GM23338 (cell line): ENCODE measurements around the gene HOXB4. TPM values are rescaled to one million over a fixed set of nuclear protein-coding genes. Genes with fewer than 3 reads are reported as not detected.
A peak's percentile ranks its signal among the peaks of the same experiment; 100 is the strongest.

Source experiments
- ATAC-seq: fragments of 200-7000 bp; cut with Tn5 transposase; 3 replicates; pipeline ENCODE4 v1.9.1; 2020
- DNase-seq: peaks from one replicate; pipeline ENCODE4 v3.0.0-alpha.2; 2015; ENCODE audit warnings: low spot score
- H2AFZ ChIP-seq: fragments of 200-600 bp; sonication (generic); 2 replicates; pipeline ENCODE4 v1.8.0; 2016; ENCODE audit warnings: antibody characterized with exemption, mild to moderate bottlenecking, moderate library complexity
- H3F3A ChIP-seq: fragments of 200-600 bp; sonication (generic); replicated peaks from 2 replicates; pipeline ENCODE4 v1.8.0; 2017; ENCODE audit warnings: antibody characterized with exemption, mixed run types, low read depth
- H3K27ac ChIP-seq: fragments of 200-600 bp; sonication (generic); 2 replicates; pipeline ENCODE4 v1.6.1; 2016; ENCODE audit warnings: low read depth
- H3K27me3 ChIP-seq: fragments of 200-600 bp; sonication (generic); 2 replicates; pipeline ENCODE4 v1.8.0; 2016; ENCODE audit warnings: mild to moderate bottlenecking, mixed run types, moderate library complexity; ENCODE audit not compliant: insufficient read depth
- H3K36me3 ChIP-seq: fragments of 200-600 bp; sonication (generic); 2 replicates; pipeline ENCODE4 v1.8.0; 2016; ENCODE audit warnings: mild to moderate bottlenecking; ENCODE audit not compliant: insufficient read depth
- H3K4me1 ChIP-seq: fragments of 200-600 bp; sonication (generic); 2 replicates; pipeline ENCODE4 v1.8.0; 2016; ENCODE audit warnings: mild to moderate bottlenecking, moderate library complexity; ENCODE audit not compliant: insufficient read depth
- H3K4me2 ChIP-seq: fragments of 200-600 bp; sonication (generic); 2 replicates; pipeline ENCODE4 v1.7.1; 2017; ENCODE audit warnings: mixed run types
- H3K4me3 ChIP-seq: fragments of 200-600 bp; sonication (generic); 2 replicates; pipeline ENCODE4 v1.6.1; 2016; ENCODE audit warnings: mixed run types
- H3K79me2 ChIP-seq: fragments of 200-600 bp; sonication (generic); replicated peaks from 2 replicates; pipeline ENCODE4 v1.8.0; 2017; ENCODE audit warnings: mild to moderate bottlenecking; ENCODE audit not compliant: insufficient read depth
- H3K9me2 ChIP-seq: fragments of 200-600 bp; sonication (generic); 2 replicates; pipeline ENCODE4 v1.8.0; 2017; ENCODE audit not compliant: insufficient read depth
- H4K20me1 ChIP-seq: fragments of 200-600 bp; sonication (generic); replicated peaks from 2 replicates; pipeline ENCODE4 v1.8.0; 2017; ENCODE audit warnings: mild to moderate bottlenecking; ENCODE audit not compliant: insufficient read depth
- H3K27ac Mint-ChIP-seq: 2 replicates; pipeline ENCODE4 v1.8.0; 2020; ENCODE audit warnings: inconsistent platforms, mild to moderate bottlenecking, moderate library complexity, mixed read lengths
- H3K27me3 Mint-ChIP-seq: 3 replicates; pipeline ENCODE4 v1.8.0; 2022; ENCODE audit warnings: low read depth, mild to moderate bottlenecking, moderate library complexity, mixed read lengths, inconsistent platforms; ENCODE audit not compliant: insufficient read depth, poor library complexity
- H3K36me3 Mint-ChIP-seq: 3 replicates; pipeline ENCODE4 v1.8.0; 2021; ENCODE audit warnings: low read depth, mild to moderate bottlenecking, inconsistent platforms, moderate library complexity, mixed read lengths
- H3K4me1 Mint-ChIP-seq: 3 replicates; pipeline ENCODE4 v1.8.0; 2020; ENCODE audit warnings: mild to moderate bottlenecking, inconsistent platforms, mixed read lengths
- H3K4me3 Mint-ChIP-seq: 3 replicates; pipeline ENCODE4 v1.8.0; 2021; ENCODE audit warnings: moderate library complexity, mild to moderate bottlenecking, inconsistent platforms, mixed read lengths
- H3K9me3 Mint-ChIP-seq: 3 replicates; pipeline ENCODE4 v1.8.0; 2020; ENCODE audit warnings: moderate library complexity, mild to moderate bottlenecking, inconsistent platforms, mixed read lengths
- ETS1 ChIP-seq: IDR thresholded peaks from 2 replicates; pipeline ENCODE4 v1.6.1; 2016; ENCODE audit warnings: antibody characterized with exemption
- EZH2 ChIP-seq: fragments of 200-600 bp; sonication (generic); IDR thresholded peaks from one replicate; pipeline ENCODE4 v1.8.0; 2017; ENCODE audit warnings: antibody characterized with exemption, mild to moderate bottlenecking, low read depth; ENCODE audit not compliant: unreplicated experiment
- JUNB ChIP-seq: IDR thresholded peaks from one replicate; pipeline ENCODE4 v1.6.1; 2016; ENCODE audit warnings: antibody characterized with exemption; ENCODE audit not compliant: unreplicated experiment
- polyA plus RNA-seq: library from polyadenylated mRNA; unstranded; fragments of >200 nt; fragmentation: Nextera tagmentation; extraction: Ambion mirVana; gene quantifications from 2 replicates; pipeline ENCODE4 v1.2.1, GENCODE V29; 2016
- total RNA-seq: library from RNA; depleted of rRNA; stranded (reverse); fragments of >200 nt; shearing (Covaris generic); gene quantifications from 2 replicates; pipeline ENCODE4 v1.2.3, GENCODE V29; 2014
- TF ChIP-seq, protein P1 (sequence below): IDR thresholded peaks from one replicate; pipeline ENCODE4 v1.6.1; 2018; ENCODE audit warnings: antibody characterized with exemption; ENCODE audit not compliant: unreplicated experiment

The HOXB4 gene
- total and polyA plus RNA-seq, 2 experiments from 2014 or later: not detected

GRCh38 chr17:48601539-48602425, 23.6 kb upstream of the HOXB4 start:
- peaks cover 100% of the 10 kb centered on the region for H3K27me3 Mint-ChIP-seq
- ATAC-seq: no peak

GRCh38 chr17:48601207-48601538, 23.0 kb upstream of the HOXB4 start:
- no peaks in the 10 kb centered on the region for H3K9me2 ChIP-seq
- H3K4me1 ChIP-seq: peaks cover 45% of the 10 kb centered on the region
- no peak overlapping the region for H3K4me2 ChIP-seq
- peaks cover 100% of the 10 kb centered on the region for H3K27me3 ChIP-seq
- no peaks in the 10 kb centered on the region for H3K79me2 ChIP-seq
- no peak overlapping the region for H3K4me3 Mint-ChIP-seq
- H3K36me3 ChIP-seq: no peaks in the 10 kb centered on the region
- peaks cover 100% of the 10 kb centered on the region for H3K27me3 Mint-ChIP-seq
- no peak overlapping the region for H3K27ac ChIP-seq
- peaks cover 78% of the 10 kb centered on the region for H4K20me1 ChIP-seq
- peaks cover 4% of the 10 kb centered on the region; the same call in 1 of the 3 replicates for H3K9me3 Mint-ChIP-seq
- no peak for ATAC-seq
- H3F3A ChIP-seq: peaks cover 70% of the 10 kb centered on the region
- no peak overlapping the region for H3K4me3 ChIP-seq
- H3K4me1 Mint-ChIP-seq: peaks cover 23% of the 10 kb centered on the region
- TF ChIP-seq EZH2: peak; percentile 80
- no peak for TF ChIP-seq JUNB
- peaks cover 3% of the 10 kb centered on the region; the same call in 1 of the 3 replicates for H3K36me3 Mint-ChIP-seq
- no peak overlapping the region for H2AFZ ChIP-seq
- no peak for DNase-seq
- H3K27ac Mint-ChIP-seq: no peak overlapping the region

More at GRCh38 chr17:48601539-48602425, 23.6 kb upstream of the HOXB4 start:
- DNase-seq: no peak
- peaks cover 84% of the 10 kb centered on the region for H4K20me1 ChIP-seq
- no peaks in the 10 kb centered on the region for H3K9me2 ChIP-seq
- no peak overlapping the region for H3K4me2 ChIP-seq
- H3K27me3 ChIP-seq: peaks cover 100% of the 10 kb centered on the region
- Mint-ChIP-seq H3K27ac (no peak overlapping the region), H3K36me3 (peaks cover 3% of the 10 kb centered on the region; the same call in 1 of the 3 replicates), H3K4me1 (peaks cover 17% of the 10 kb centered on the region), H3K4me3 (no peak overlapping the region), H3K9me3 (peaks cover 4% of the 10 kb centered on the region; the same call in 1 of the 3 replicates)
- H3K36me3 ChIP-seq: no peaks in the 10 kb centered on the region; the same call in 1 of the 2 replicates
- H3K27ac ChIP-seq: no peak overlapping the region
- TF ChIP-seq, protein P1, sequence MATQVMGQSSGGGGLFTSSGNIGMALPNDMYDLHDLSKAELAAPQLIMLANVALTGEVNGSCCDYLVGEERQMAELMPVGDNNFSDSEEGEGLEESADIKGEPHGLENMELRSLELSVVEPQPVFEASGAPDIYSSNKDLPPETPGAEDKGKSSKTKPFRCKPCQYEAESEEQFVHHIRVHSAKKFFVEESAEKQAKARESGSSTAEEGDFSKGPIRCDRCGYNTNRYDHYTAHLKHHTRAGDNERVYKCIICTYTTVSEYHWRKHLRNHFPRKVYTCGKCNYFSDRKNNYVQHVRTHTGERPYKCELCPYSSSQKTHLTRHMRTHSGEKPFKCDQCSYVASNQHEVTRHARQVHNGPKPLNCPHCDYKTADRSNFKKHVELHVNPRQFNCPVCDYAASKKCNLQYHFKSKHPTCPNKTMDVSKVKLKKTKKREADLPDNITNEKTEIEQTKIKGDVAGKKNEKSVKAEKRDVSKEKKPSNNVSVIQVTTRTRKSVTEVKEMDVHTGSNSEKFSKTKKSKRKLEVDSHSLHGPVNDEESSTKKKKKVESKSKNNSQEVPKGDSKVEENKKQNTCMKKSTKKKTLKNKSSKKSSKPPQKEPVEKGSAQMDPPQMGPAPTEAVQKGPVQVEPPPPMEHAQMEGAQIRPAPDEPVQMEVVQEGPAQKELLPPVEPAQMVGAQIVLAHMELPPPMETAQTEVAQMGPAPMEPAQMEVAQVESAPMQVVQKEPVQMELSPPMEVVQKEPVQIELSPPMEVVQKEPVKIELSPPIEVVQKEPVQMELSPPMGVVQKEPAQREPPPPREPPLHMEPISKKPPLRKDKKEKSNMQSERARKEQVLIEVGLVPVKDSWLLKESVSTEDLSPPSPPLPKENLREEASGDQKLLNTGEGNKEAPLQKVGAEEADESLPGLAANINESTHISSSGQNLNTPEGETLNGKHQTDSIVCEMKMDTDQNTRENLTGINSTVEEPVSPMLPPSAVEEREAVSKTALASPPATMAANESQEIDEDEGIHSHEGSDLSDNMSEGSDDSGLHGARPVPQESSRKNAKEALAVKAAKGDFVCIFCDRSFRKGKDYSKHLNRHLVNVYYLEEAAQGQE: no peak
- TF ChIP-seq EZH2 (peak; percentile 89), ETS1 (no peak)
- H2AFZ ChIP-seq: no peak overlapping the region
- H3K4me3 ChIP-seq: no peak overlapping the region
- peaks cover 42% of the 10 kb centered on the region for H3K4me1 ChIP-seq
- peaks cover 69% of the 10 kb centered on the region for H3F3A ChIP-seq
- no peaks in the 10 kb centered on the region for H3K79me2 ChIP-seq
